DMS79 treated with DMSO at 0.1 percent for 48 hours (cell line): Measurements from ENCODE around the gene SAFB.

ENCODE experiments used
- DNase-seq: peaks from one replicate; lab custom pipeline; 2025; lab: John Stamatoyannopoulos, UW

The SAFB gene

DNA sequence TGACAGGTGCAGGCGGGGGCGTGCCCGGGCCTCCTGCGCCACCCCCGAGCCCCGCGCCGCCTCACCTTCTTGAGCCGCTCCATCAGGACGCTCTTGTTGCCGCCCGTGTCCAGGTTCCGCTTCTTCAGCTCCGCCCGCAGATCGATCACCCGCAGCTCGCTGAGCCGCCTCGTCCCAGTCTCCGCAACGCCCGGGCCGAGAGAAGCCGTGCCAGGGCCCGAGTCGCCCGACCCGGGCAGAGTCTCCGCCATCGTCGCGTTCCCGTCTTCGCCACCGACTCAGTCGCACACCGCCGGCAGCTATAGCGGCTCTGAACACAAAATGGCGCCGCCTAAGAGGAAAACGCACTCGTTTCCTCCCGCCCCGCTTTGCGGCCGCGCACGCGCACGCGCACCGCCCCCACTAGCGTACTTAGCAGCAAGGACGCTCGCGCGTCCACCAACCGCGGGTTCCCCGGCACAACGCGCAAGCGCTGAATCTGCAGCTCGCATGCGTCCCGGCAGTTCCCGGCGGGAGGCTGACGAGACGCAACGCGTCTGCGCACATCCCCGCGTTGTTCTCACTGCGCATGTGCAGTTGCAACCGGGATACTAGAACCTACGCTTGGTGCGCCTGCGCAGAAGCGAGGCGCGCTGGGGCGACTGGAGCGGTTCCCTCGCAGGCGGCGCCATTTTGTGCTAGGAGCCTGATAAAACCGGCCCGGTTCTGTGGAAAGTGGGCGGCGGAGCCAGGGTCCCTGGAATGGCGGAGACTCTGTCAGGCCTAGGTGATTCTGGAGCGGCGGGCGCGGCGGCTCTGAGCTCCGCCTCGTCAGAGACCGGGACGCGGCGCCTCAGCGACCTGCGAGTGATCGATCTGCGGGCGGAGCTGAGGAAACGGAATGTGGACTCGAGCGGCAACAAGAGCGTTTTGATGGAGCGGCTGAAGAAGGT is at the start of gene SAFB, which contains the start of gene SAFB2:
TSS of gene SAFB (plus strand) at position 619 of the 932 bp plus-strand sequence. CDS start at position 742, 123 bp downstream.
TSS of gene SAFB2 (minus strand) at position 312 of the 932 bp plus-strand sequence. CDS start at position 251, 61 bp downstream.
- peak; percentile 96 for DNase-seq

GRCh38 chr19:5575590-5575989 is 47.3 kb upstream of the SAFB start:
- DNase-seq: no peak

- DNase-seq: peak; percentile 46
These were observed 44.6 kb upstream of the SAFB start for GRCh38 chr19:5578097-5578846.

GRCh38 chr19:5579286-5579685 is 43.6 kb upstream of the SAFB start:
- DNase-seq: no peak

DNA sequence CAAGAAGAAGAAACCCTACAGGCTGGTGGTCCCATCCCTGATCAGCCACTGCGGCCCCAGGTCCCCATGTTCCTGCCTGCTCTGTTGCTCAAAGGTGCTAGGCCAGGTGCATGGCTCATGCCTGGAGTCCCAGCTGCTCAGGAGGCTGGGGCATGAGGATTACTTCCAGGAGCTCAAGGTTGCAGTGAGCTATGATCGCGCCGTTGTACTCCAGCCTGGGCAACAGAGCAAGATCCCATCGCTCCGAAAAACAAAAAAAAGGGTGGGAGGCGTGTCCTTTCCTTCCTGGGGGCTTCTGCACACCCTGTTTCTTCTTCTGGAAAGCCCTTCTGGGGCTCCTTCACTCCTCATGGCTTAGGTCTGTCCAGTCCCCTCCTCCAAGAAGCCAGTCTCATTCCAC is 43.2 kb upstream of the SAFB start:
- no peak for DNase-seq

DNA sequence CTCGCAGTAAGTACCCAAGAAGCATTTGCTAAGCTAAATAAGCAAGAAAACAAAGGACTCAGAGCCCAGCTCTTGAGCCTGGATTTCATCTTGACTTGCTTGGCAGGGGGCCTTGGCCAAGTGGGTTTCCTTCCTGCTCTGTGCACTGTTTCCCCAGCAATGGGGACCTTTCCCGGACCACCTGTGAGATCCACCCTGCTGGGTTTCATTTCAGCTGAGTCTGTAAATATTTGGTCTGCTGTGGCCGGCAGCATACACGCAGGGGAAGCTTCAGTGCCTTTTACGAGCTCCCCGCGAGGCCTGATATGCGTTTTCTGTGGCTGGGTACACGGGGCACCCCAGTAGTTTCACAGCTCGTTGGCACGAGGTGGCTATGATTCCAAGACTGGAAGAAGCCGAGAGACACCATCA is 42.7 kb upstream of the SAFB start:
- DNase-seq: peak; percentile 88

- DNase-seq: peak; percentile 62
These were observed 37.2 kb upstream of the SAFB start for GRCh38 chr19:5585461-5586299.

DNA sequence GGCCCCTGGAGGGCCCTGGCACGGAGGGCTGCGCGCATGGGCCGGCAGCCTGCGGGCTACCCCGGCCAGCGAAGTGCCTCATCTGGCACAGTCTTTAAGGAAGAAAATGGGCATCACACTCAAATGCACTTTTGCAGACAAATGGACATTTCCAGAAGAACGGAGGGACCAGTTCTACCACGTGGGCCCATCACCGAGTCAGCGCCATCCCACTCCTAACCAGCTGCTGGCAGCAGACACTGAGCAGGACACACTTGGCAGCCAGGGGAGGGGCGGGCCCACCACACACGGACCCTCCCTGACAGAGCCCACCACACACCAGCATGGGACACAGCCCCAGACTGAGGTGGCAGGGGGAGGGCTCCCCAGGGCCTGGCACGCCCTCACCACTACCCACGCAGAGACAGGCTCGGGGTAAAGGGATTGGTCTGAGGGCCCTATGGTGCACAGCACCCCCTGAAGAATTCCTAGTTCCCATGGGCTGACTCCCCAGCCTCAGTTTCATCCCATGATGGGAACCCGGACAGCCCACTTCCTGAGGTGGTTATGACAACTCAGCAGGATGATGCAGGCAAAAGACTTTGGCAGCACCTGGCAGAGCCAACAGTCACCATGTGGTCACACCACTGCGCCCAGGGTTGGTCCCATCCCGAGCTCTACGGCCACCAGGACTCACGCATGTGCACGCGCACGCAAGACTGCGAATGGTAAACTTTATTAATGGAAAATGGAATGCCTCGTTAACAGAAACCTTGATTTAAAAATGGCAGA is 36.4 kb upstream of the SAFB start:
- no peak for DNase-seq

DNA sequence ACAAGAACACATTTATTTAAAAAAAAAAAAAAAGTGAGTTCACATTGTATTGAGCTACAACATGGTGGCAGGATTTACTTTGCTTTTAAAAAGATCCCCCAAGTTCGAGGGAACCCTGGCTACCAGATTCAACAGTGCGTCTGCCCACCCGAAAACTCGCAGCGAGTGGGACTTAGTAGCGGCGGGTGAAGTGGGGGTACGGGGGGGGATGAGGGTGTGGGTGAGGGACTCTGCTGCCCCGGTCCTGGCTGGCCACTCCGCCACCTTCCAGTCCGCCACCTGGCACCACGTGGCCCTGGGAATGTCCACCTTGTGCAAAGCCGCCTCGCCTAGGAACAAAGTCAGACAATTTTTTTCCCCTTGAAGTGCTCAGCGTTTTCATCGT is 35.8 kb upstream of the SAFB start:
- DNase-seq: no peak

- no peak for DNase-seq
These were observed 35.2 kb upstream of the SAFB start for GRCh38 chr19:5587661-5588060.

GRCh38 chr19:5588441-5588840 is 34.4 kb upstream of the SAFB start:
- no peak for DNase-seq

DNA sequence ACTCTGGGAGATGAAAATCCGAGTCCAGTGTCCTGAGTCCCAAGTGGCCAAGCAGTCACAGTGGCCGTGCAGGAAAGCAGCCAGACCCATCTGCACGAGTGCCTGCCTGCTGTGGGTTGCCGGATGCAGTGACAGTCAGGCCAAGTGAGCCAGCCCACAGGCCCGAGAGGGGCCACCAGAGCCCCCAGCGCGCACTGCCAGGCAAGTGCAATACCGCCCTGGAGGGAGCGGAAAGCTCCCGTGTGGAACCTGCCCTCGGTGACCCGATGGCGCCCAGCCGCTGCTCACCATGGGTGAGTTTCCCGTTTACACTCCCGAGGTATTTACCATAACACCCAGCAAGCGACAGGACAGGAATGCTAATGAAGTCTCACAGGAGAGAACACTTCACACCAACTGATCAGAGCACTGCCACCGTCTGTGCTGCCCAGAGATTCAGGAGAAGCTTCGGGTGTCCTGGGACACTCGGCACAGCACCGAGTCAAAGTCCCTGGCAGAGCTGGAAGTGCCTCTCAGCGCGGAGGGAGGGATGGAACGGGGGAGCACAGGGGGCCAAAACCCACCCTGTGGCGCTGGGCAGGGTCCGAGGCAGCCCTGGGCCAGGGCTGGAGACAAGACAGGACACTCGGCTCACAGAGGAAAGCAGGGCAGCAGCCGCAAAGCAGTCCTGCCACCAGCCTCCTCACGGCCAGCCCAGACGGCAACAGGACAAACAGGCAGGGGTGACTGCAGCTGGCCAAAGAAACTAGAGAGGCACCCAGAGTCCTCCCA is 33.8 kb upstream of the SAFB start:
- DNase-seq: no peak

GRCh38 chr19:5590151-5590864 is 32.6 kb upstream of the SAFB start:
- no peak for DNase-seq

GRCh38 chr19:5590865-5591154 is 32.1 kb upstream of the SAFB start:
- no peak for DNase-seq

GRCh38 chr19:5591476-5591875 is 31.4 kb upstream of the SAFB start:
- no peak for DNase-seq

DNA sequence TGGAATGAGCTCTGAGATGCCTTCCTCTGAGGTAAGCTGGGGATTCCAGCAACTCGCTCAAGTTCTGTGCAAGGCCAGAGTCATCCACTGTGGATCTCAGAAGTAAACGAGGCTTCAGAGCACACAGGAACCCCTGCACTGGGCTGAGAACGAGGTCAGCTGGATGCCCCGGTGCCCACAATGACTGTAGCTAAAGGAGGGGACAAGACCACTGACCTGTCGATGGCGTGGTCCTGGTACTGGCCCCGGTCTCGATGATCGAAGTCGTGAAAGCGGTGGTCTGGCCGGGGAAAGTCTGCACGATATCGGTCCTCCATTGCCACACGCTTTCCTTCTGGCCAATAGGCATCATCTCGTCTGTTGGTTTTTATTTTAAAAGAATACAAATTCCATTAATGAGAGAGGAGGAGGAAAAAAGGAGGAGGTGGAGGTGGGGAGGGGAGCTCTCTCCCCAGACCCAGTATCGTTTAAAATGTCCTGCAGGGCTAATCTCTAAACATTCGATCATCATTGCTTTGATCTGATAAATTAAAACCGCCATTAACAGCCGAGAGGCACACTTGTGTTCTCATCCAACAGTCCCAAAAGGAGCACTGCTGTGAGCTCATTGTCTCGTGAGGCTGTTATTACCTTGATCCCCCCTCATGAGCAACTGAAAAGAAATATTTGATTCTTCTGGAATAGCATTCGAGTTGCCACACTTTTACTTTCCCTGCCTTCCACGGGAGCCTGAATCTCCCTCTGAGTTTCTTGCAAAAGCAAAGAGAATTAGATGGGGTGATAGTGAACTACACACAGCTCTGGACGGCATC is 30.1 kb upstream of the SAFB start:
- DNase-seq: no peak

DNA sequence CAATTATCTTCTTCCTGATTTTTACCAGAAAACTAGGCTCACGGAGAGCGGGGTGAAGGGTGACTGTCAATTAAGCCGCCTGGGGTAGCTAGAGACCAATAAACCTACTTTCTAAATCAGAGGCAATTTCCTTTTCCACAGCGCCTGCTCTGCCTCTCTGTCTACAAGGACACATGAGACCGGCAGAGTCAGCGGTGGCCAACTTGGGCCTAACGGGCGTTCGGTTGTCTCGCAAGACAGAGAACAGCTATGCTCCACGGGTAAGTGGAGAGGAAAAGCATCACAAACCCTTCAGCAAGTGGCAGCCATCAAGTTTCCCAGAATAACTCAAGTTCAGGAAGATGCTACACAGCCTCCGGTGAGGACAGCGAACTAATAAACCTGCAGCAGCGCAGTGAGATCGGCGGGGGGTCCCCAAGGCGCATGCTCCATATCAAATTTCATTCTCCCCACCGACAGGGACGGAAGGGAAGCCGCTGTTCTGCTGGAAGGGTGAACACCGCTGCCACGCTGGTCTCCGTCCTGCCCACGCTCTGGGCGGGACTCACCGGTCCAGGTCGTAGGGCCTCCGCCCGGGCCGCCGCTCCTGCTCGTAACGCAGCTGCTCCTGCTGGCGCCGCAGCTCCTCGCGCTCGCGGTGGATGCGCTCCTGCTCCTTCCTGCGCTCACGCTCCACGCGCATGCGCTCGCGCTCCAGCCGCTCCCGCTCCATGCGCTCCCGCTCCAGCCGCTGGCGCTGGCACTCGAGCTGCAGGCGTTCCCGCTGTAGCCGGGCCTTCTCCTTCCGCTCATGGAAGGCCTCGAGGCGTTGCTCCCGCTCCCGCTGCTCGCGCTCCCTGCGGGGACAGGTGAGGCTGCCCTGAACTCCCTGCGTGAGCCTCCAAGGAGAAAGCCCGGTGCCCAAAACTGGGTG is 29.3 kb upstream of the SAFB start:
- DNase-seq: no peak

- no peak for DNase-seq
These were observed 28.3 kb upstream of the SAFB start for GRCh38 chr19:5594521-5594950.
